ACHN (cell line): ENCODE data around the gene GSG1L.

Source experiments
- DNase-seq: peaks from one replicate; pipeline ENCODE4 v3.0.0-alpha.2; 2015
- in situ Hi-C: cut with HindIII; loops from 2 replicates; pipeline ENCODE4 v1.10.0; 2017; ENCODE audit warnings: low sequenced_read_pairs, low pct_ligation_motif_present, low pct_unique_long_range_greater_than_20kb

Gene GSG1L

GRCh38 chr16:27824786-27825185, 238.7 kb downstream of the GSG1L start:
- no peak for DNase-seq
- in situ Hi-C loops, result loop anchor here (25.0 kb wide), 1 partner anchor 112 kb away; no protein-coding TSS in a partner anchor

GRCh38 chr16:27824006-27824405, 239.5 kb downstream of the GSG1L start:
- in situ Hi-C loops, result no loop called here
- DNase-seq, result no peak

GRCh38 chr16:27823421-27823820, 240.1 kb downstream of the GSG1L start:
- in situ Hi-C loops, result no loop called here

GRCh38 chr16:27822996-27823395, 240.5 kb downstream of the GSG1L start:
- in situ Hi-C loops, result no loop called here
- DNase-seq, result no peak

More at GRCh38 chr16:27823421-27823820, 240.1 kb downstream of the GSG1L start:
- DNase-seq, result no peak

GRCh38 chr16:27822529-27822928, 241.0 kb downstream of the GSG1L start:
- DNase-seq, result no peak
- in situ Hi-C loops, result no loop called here

- no peak for DNase-seq
- in situ Hi-C loops, result no loop called here
Measured at GRCh38 chr16:27820646-27821345, 242.7 kb downstream of the GSG1L start.

GRCh38 chr16:27819881-27820610, 243.5 kb downstream of the GSG1L start:
- DNase-seq, result no peak

GRCh38 chr16:27819356-27819755, 244.2 kb downstream of the GSG1L start:
- in situ Hi-C loops, result no loop called here
- DNase-seq, result no peak

More at GRCh38 chr16:27819881-27820610, 243.5 kb downstream of the GSG1L start:
- in situ Hi-C loops, result no loop called here

- in situ Hi-C loops, result no loop called here
- DNase-seq, result no peak
Measured at GRCh38 chr16:27818246-27818645, 245.3 kb downstream of the GSG1L start.

GRCh38 chr16:27817038-27817437, 246.5 kb downstream of the GSG1L start:
- DNase-seq, result no peak
- in situ Hi-C loops, result no loop called here

GRCh38 chr16:27816561-27816960, 247.0 kb downstream of the GSG1L start:
- in situ Hi-C loops, result no loop called here
- no peak for DNase-seq

GRCh38 chr16:27813591-27813990, 249.9 kb downstream of the GSG1L start:
- no peak for DNase-seq
- in situ Hi-C loops, result no loop called here

GRCh38 chr16:27811881-27812280, 251.6 kb downstream of the GSG1L start:
- in situ Hi-C loops, result no loop called here

GRCh38 chr16:27806986-27807385, 256.5 kb downstream of the GSG1L start:
- in situ Hi-C loops, result no loop called here
- DNase-seq, result no peak

More at GRCh38 chr16:27811881-27812280, 251.6 kb downstream of the GSG1L start:
- DNase-seq, result no peak

GRCh38 chr16:27806388-27806787, 257.1 kb downstream of the GSG1L start:
- no peak for DNase-seq
- in situ Hi-C loops, result no loop called here

GRCh38 chr16:27805828-27806351, 257.6 kb downstream of the GSG1L start:
- in situ Hi-C loops, result no loop called here
- no peak for DNase-seq

GRCh38 chr16:27803775-27804549, 259.6 kb downstream of the GSG1L start:
- in situ Hi-C loops, result no loop called here
- DNase-seq, result no peak

GRCh38 chr16:27802664-27803439, 260.7 kb downstream of the GSG1L start:
- DNase-seq, result no peak
- in situ Hi-C loops, result no loop called here
